ENCODE results near the gene ANAPC13. TPM values are rescaled to one million over a fixed set of nuclear protein-coding genes. Genes with fewer than 3 reads are reported as not detected.

ANAPC13 gene
- total and polyA plus RNA-seq, 2 of the 4 experiments (the other 2 are of a cell fraction) = 43.4 to 62.9 TPM

DNA sequence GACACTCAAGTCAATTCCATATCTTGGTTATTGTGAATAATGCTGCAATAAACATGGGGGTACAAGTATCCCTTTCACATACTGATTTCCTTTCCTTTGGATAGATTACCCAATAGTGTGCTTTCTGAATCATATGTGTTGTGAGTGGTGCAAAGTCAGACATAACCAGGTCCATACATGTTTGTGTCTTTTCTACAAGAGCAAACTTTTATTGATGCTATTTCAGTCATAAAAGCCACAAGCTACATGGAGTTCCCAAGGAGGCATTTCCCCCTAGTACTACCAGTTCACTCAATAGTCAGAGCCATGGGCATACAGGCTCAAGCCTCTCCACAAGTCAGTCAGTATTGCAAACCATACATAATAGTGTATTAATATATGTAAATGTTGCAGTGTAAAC, 10.2 kb upstream of the ANAPC13 start:
- Histone ChIP-seq H2BK20ac (ENCODE audit: low read depth, low read length) (no peak overlapping the region), H3K27me3 (ENCODE audit: control insufficient read depth, insufficient read depth, low read length) (no peaks in the 10 kb centered on the region), H4K91ac (ENCODE audit: insufficient read depth, low read depth, low read length) (no peak overlapping the region), H3K27ac (ENCODE audit: insufficient read depth, low read length) (no peak overlapping the region), H2BK5ac (ENCODE audit: low read depth, low read length, poor library complexity, severe bottlenecking) (no peak overlapping the region), H3K9me1 (ENCODE audit: insufficient read depth, low read length) (no peaks in the 10 kb centered on the region), H3K4me3 (ENCODE audit: insufficient read depth, low read depth, low read length) (no peak overlapping the region), H2BK15ac (ENCODE audit: low read depth, low read length) (no peak overlapping the region), H3K9ac (ENCODE audit: low read depth, low read length) (no peak overlapping the region), H3K18ac (ENCODE audit: low read depth, low read length) (no peak overlapping the region), H4K8ac (ENCODE audit: low read depth in 2 of 2, low read length in 2 of 2) (no peak overlapping the region), H3K14ac (replicated peaks; ENCODE audit: low read depth, low read length) (no peak overlapping the region), H3K23ac (ENCODE audit: low read depth, low read length) (no peak overlapping the region), H3K36me3 (ENCODE audit: control insufficient read depth, insufficient read depth, low read length) (peaks cover 4% of the 10 kb centered on the region; the same call in 1 of the 2 replicates), H3K79me1 (ENCODE audit: low read depth in 1 of 2, low read length in 2 of 2) (peaks cover 34 to 46% of the 10 kb centered on the region in 2 experiments), H4K20me1 (ENCODE audit: insufficient read depth, low read length) (no peaks in the 10 kb centered on the region; the same call in 1 of the 2 replicates), H3K56ac (ENCODE audit: extremely low read depth, insufficient read depth, low read length) (no peak overlapping the region), H2AFZ (replicated peaks; ENCODE audit: low read length, poor library complexity) (no peak overlapping the region), H4K5ac (ENCODE audit: low read depth, low read length) (no peak overlapping the region), H2AK5ac (ENCODE audit: low read depth, low read length) (no peak overlapping the region), H2BK120ac (ENCODE audit: low read depth, low read length) (no peak overlapping the region), H3K4me2 (ENCODE audit: low read depth, low read length) (no peak overlapping the region), H3K4me1 (ENCODE audit: control insufficient read depth, insufficient read depth, low read length) (peaks cover 4% of the 10 kb centered on the region; the same call in 1 of the 2 replicates), H3K9me3 (ENCODE audit: control insufficient read depth, insufficient read depth, low read length) (no peaks in the 10 kb centered on the region), H2AK9ac (replicated peaks; ENCODE audit: low read depth, low read length, poor library complexity) (no peak overlapping the region), H3K4ac (ENCODE audit: low read depth, low read length) (no peak overlapping the region)
- BruUV-seq (replicated peaks) = no TSS peak
- ChIA-PET CTCF (no interaction called here), POLR2A (ENCODE audit: unreplicated experiment) (no interaction called here)
- no peak for ATAC-seq (ENCODE audit: low read depth)
- in situ Hi-C loops (cut with MboI; ENCODE audit: low sequenced_read_pairs) (loop anchor here (25.0 kb wide), 1 partner anchor 684 kb away; the partner anchor contains the start of gene SRPRB), dilution Hi-C loops (cut with HindIII; ENCODE audit: low sequenced_read_pairs, unreplicated experiment) (no loop called here), intact Hi-C loops (cut with micrococcal nuclease) (no loop called here)
- DNase-seq = no peak
- TF ChIP-seq SMC3 (IDR thresholded peaks at IDR 0.05; ENCODE audit: low read depth, low read length) = no peak
- no peak for TF ChIP-seq POLR2A (IDR thresholded peaks at IDR 0.05; ENCODE audit: low read depth, low read length)
- TF ChIP-seq RFX5 (IDR thresholded peaks at IDR 0.05; ENCODE audit: low read depth, low read length) = no peak
- no peak for TF ChIP-seq MAFK (IDR thresholded peaks at IDR 0.05; ENCODE audit: low read depth, low read length)
- TF ChIP-seq NFE2L2 (IDR thresholded peaks at IDR 0.05; ENCODE audit: low read depth, low read length) = no peak
- no peak for TF ChIP-seq BHLHE40 (IDR thresholded peaks at IDR 0.05; ENCODE audit: low read depth, low read length)
- TF ChIP-seq USF2 (IDR thresholded peaks at IDR 0.05; ENCODE audit: low read depth, low read length) = no peak
- TF ChIP-seq MXI1 (IDR thresholded peaks at IDR 0.05; ENCODE audit: borderline replicate concordance, low read depth, low read length) = no peak
- no peak for TF ChIP-seq ELK1 (IDR thresholded peaks at IDR 0.05; ENCODE audit: borderline replicate concordance, low read depth, low read length)
- TF ChIP-seq FOS (IDR thresholded peaks at IDR 0.05; ENCODE audit: low read depth, low read length) = no peak
- TF ChIP-seq, protein P1, sequence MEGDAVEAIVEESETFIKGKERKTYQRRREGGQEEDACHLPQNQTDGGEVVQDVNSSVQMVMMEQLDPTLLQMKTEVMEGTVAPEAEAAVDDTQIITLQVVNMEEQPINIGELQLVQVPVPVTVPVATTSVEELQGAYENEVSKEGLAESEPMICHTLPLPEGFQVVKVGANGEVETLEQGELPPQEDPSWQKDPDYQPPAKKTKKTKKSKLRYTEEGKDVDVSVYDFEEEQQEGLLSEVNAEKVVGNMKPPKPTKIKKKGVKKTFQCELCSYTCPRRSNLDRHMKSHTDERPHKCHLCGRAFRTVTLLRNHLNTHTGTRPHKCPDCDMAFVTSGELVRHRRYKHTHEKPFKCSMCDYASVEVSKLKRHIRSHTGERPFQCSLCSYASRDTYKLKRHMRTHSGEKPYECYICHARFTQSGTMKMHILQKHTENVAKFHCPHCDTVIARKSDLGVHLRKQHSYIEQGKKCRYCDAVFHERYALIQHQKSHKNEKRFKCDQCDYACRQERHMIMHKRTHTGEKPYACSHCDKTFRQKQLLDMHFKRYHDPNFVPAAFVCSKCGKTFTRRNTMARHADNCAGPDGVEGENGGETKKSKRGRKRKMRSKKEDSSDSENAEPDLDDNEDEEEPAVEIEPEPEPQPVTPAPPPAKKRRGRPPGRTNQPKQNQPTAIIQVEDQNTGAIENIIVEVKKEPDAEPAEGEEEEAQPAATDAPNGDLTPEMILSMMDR (conservative IDR thresholded peaks at IDR 0.05; ENCODE audit: low read depth, low read length) = no peak

All from IMR-90 (cell line).